K562 (cell line): Measurements from ENCODE around the gene TRPM2.

ENCODE experiments used
- MTA3 ChIP-seq: fragments of 450-650 bp; formaldehyde crosslinking; IDR thresholded peaks from 2 replicates; pipeline ENCODE4 v1.6.1; 2017; ENCODE audit warnings: mild to moderate bottlenecking, borderline replicate concordance
- PHB2 ChIP-seq: fragments of 450-650 bp; IDR thresholded peaks from 2 replicates; pipeline ENCODE4 v1.6.1; 2017; ENCODE audit warnings: low read depth
- TEAD4 ChIP-seq, 2 experiments: sonication (generic) in 1 of 2; formaldehyde crosslinking in 1 of 2; IDR thresholded peaks; 2 replicates each; pipeline versions ENCODE4 v1.6.1 to v1.8.0; 2012 to 2022; ENCODE audit warnings: borderline replicate concordance in 1 of 2, inconsistent platforms in 1 of 2, low read length in 1 of 2, mild to moderate bottlenecking in 1 of 2, missing genetic modification reagents in 1 of 2
- ZNF143 ChIP-seq: sonication (generic); formaldehyde crosslinking; IDR thresholded peaks from 2 replicates; pipeline ENCODE4 v1.9.0; 2022; ENCODE audit warnings: mild to moderate bottlenecking, missing genetic modification reagents
- TF ChIP-seq, protein P1 (sequence below): sonication (generic); formaldehyde crosslinking; IDR thresholded peaks from 2 replicates; pipeline ENCODE4 v1.8.1; 2023; ENCODE audit warnings: mild to moderate bottlenecking, missing genetic modification reagents, moderate library complexity
- TF ChIP-seq, protein P2 (sequence below), 3 experiments: IDR thresholded peaks in 2 of 3; conservative IDR thresholded peaks in 1 of 3; 2 replicates each; pipeline ENCODE4 v1.5.1; 2011 to 2012; ENCODE audit warnings: low read length in 3 of 3, mild to moderate bottlenecking in 3 of 3, control low read depth in 2 of 3, improper control_type of control experiment in 1 of 3, inconsistent platforms in 1 of 3, low read depth in 1 of 3, mixed read lengths in 1 of 3, moderate library complexity in 1 of 3; ENCODE audit not compliant: insufficient read depth in 2 of 3

DNA sequence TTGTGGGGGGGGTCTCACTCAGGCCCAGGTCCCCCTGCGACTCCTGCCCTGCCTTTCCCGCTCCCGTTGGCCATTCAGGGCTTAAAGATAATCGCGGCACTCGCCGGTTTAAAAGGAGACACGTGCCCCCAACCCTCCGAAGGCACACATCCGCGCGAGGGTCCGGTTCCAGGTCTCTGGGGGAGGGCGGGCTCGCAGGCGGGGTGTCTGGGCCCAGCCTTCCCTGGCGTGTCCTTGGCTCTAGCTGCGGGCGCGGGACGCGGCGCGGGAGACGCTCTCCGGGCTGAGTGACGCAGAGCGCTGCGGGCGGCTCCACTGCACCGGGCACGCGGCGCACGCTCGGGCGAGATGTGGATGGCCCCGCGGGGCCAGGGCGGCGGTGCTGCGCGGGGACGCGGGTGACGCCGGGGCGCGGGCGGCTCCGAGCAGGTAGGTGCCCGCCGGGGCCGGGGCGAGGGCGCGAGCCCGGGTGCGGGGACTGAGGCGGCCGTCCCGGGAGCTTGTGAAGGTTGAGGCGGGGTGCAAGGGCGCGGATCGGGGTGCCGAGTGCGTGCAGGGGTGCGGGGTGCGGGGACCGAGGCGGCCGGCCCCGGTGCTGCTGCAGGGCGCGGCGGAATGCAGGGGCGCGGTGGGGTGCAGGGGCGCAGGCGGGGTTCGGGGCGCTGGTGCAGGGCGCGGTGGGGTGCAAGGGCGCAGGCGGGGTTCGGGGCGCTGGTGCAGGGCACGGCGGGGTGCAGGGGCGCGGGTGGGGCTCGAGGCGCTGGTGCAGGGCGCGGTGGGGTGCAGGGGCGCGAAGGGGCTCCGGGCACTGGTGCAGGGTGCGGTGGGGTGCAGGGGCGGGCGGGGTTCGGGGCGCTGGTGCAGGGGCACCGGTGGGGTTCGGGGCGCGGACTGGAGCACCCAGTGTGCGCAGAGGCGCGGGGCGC is 3.3 kb upstream of the TRPM2 start:
- TF ChIP-seq MTA3 (no peak), ZNF143 (no peak), TEAD4 (IDR thresholded peaks at IDR 0.05; ENCODE audit: low read length) (no peak), TEAD4 (CRISPR knock-in tag; IDR thresholded peaks at IDR 0.05; ENCODE audit: borderline replicate concordance) (no peak), PHB2 (no peak)
- TF ChIP-seq, protein P1, sequence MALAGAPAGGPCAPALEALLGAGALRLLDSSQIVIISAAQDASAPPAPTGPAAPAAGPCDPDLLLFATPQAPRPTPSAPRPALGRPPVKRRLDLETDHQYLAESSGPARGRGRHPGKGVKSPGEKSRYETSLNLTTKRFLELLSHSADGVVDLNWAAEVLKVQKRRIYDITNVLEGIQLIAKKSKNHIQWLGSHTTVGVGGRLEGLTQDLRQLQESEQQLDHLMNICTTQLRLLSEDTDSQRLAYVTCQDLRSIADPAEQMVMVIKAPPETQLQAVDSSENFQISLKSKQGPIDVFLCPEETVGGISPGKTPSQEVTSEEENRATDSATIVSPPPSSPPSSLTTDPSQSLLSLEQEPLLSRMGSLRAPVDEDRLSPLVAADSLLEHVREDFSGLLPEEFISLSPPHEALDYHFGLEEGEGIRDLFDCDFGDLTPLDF (CRISPR knock-in tag) = no peak
- TF ChIP-seq, protein P2, sequence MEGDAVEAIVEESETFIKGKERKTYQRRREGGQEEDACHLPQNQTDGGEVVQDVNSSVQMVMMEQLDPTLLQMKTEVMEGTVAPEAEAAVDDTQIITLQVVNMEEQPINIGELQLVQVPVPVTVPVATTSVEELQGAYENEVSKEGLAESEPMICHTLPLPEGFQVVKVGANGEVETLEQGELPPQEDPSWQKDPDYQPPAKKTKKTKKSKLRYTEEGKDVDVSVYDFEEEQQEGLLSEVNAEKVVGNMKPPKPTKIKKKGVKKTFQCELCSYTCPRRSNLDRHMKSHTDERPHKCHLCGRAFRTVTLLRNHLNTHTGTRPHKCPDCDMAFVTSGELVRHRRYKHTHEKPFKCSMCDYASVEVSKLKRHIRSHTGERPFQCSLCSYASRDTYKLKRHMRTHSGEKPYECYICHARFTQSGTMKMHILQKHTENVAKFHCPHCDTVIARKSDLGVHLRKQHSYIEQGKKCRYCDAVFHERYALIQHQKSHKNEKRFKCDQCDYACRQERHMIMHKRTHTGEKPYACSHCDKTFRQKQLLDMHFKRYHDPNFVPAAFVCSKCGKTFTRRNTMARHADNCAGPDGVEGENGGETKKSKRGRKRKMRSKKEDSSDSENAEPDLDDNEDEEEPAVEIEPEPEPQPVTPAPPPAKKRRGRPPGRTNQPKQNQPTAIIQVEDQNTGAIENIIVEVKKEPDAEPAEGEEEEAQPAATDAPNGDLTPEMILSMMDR (IDR thresholded peaks at IDR 0.05 in 2 of 3, conservative IDR thresholded peaks at IDR 0.05 in 1 of 3; ENCODE audit: insufficient read depth in 2 of 3, low read depth in 1 of 3, low read length in 3 of 3) = no peak
